GM23248 (cell line): ENCODE results near the gene DNAJB5. TPM values are rescaled to one million over a fixed set of nuclear protein-coding genes. Genes with fewer than 3 reads are reported as not detected.
A peak's percentile ranks its signal among the peaks of the same experiment; 100 is the strongest.

ENCODE experiments used
- DNase-seq: peaks from one replicate; pipeline ENCODE4 v3.0.0-alpha.2; 2015
- H2AFZ ChIP-seq: fragments of 200-600 bp; sonication (generic); 2 replicates; pipeline ENCODE4 v1.6.1; 2016; ENCODE audit warnings: antibody characterized with exemption
- H3F3A ChIP-seq: fragments of 200-600 bp; sonication (generic); 2 replicates; pipeline ENCODE4 v1.6.1; 2016; ENCODE audit warnings: mild to moderate bottlenecking, antibody characterized with exemption, mixed run types; ENCODE audit not compliant: insufficient read depth
- H3K27ac ChIP-seq: fragments of 200-600 bp; sonication (generic); 2 replicates; pipeline ENCODE4 v1.5.1; 2016; ENCODE audit warnings: mild to moderate bottlenecking
- H3K27me3 ChIP-seq: fragments of 200-600 bp; sonication (generic); replicated peaks from 2 replicates; pipeline ENCODE4 v1.6.1; 2016; ENCODE audit warnings: mild to moderate bottlenecking; ENCODE audit not compliant: insufficient read depth
- H3K36me3 ChIP-seq: fragments of 200-600 bp; sonication (generic); 2 replicates; pipeline ENCODE4 v1.6.1; 2016; ENCODE audit warnings: low read depth, mild to moderate bottlenecking
- H3K4me1 ChIP-seq: fragments of 200-600 bp; sonication (generic); 2 replicates; pipeline ENCODE4 v1.6.1; 2016; ENCODE audit warnings: mild to moderate bottlenecking; ENCODE audit not compliant: insufficient read depth
- H3K4me2 ChIP-seq: fragments of 200-600 bp; sonication (generic); one replicate; pipeline ENCODE4 v1.6.1; 2016; ENCODE audit warnings: mild to moderate bottlenecking; ENCODE audit not compliant: unreplicated experiment
- H3K4me3 ChIP-seq: fragments of 200-600 bp; sonication (generic); 2 replicates; pipeline ENCODE4 v1.5.1; 2016; ENCODE audit warnings: mild to moderate bottlenecking
- H3K79me2 ChIP-seq: fragments of 200-600 bp; sonication (generic); 2 replicates; pipeline ENCODE4 v1.6.1; 2016; ENCODE audit warnings: mild to moderate bottlenecking; ENCODE audit not compliant: insufficient read depth
- H3K9ac ChIP-seq: fragments of 200-600 bp; sonication (generic); 2 replicates; pipeline ENCODE4 v1.6.1; 2016; ENCODE audit warnings: mild to moderate bottlenecking
- H3K9me2 ChIP-seq: fragments of 200-600 bp; sonication (generic); 2 replicates; pipeline ENCODE4 v1.6.1; 2016; ENCODE audit warnings: mixed run types, mild to moderate bottlenecking, moderate library complexity; ENCODE audit not compliant: insufficient read depth
- H3K9me3 ChIP-seq: fragments of 200-600 bp; sonication (generic); one replicate; pipeline ENCODE4 v1.6.1; 2017; ENCODE audit warnings: low read depth
- H4K20me1 ChIP-seq: fragments of 200-600 bp; sonication (generic); 2 replicates; pipeline ENCODE4 v1.6.0; 2016; ENCODE audit not compliant: insufficient read depth
- EZH2 ChIP-seq: fragments of 200-600 bp; sonication (generic); IDR thresholded peaks from 2 replicates; pipeline ENCODE4 v1.6.1; 2018; ENCODE audit warnings: antibody characterized with exemption, mild to moderate bottlenecking; ENCODE audit not compliant: insufficient read depth, poor library complexity, severe bottlenecking
- EZH2phosphoT487 ChIP-seq: fragments of 200-600 bp; sonication (generic); IDR thresholded peaks from 2 replicates; pipeline ENCODE4 v1.6.1; 2018; ENCODE audit warnings: antibody characterized with exemption, moderate library complexity, mild to moderate bottlenecking, low read depth; ENCODE audit not compliant: insufficient read depth
- WGBS, 2 experiments: methylation state at CpG; one replicate each; pipeline ENCODE4 v1.1.6; 2015 to 2017; ENCODE audit warnings: low lambda C conversion rate in 2 of 2, low coverage in 1 of 2; ENCODE audit errors: missing lambda C conversion rate in 2 of 2; 5-methylcytosine and 5-hydroxymethylcytosine counted together
- in situ Hi-C: fragments of 300-500 bp; cut with MboI; formaldehyde crosslinking; loops from 2 replicates; pipeline ENCODE4 v1.15.0; 2020
- polyA plus RNA-seq: library from polyadenylated mRNA; unstranded; fragments of >200 nt; fragmentation: Nextera tagmentation; extraction: Ambion mirVana; gene quantifications from 2 replicates; pipeline ENCODE4 v1.2.1, GENCODE V29; 2016
- total RNA-seq: library from RNA; depleted of rRNA; stranded (reverse); fragments of >200 nt; shearing (Covaris generic); gene quantifications from 2 replicates; pipeline ENCODE4 v1.2.3, GENCODE V29; 2014

DNAJB5 gene
- total and polyA plus RNA-seq, 2 experiments from 2014 or later, result 10.9 to 24.2 TPM

- Histone ChIP-seq H3K9ac (no peak overlapping the region), H3K27ac (no peak overlapping the region), H2AFZ (no peak overlapping the region), H3K4me1 (peaks cover 9% of the 10 kb centered on the region; the same call in 1 of the 2 replicates), H3K4me3 (no peak overlapping the region), H3K79me2 (no peaks in the 10 kb centered on the region), H3F3A (peaks cover 6% of the 10 kb centered on the region; the same call in 1 of the 2 replicates), H4K20me1 (no peaks in the 10 kb centered on the region), H3K4me2 (no peak overlapping the region), H3K27me3 (peaks cover 69% of the 10 kb centered on the region), H3K9me3 (no peaks in the 10 kb centered on the region), H3K9me2 (no peaks in the 10 kb centered on the region), H3K36me3 (no peaks in the 10 kb centered on the region)
- in situ Hi-C loops, result no loop called here
- TF ChIP-seq EZH2phosphoT487 (no peak), EZH2 (no peak)
- WGBS, 2 experiments, result 28 to 32% methylated on average over 5 of the region's 5 CpGs
- peak; percentile 75 for DNase-seq
These were observed 27.7 kb upstream of the DNAJB5 start for GRCh38 chr9:34961574-34962490.

- no peak overlapping the region for H2AFZ ChIP-seq
- H3K36me3 ChIP-seq, result no peaks in the 10 kb centered on the region
- 95 to 97% methylated on average over 3 of the region's 3 CpGs for WGBS, 2 experiments
- DNase-seq, result no peak
- H3K27me3 ChIP-seq, result peaks cover 69% of the 10 kb centered on the region
- peaks cover 6% of the 10 kb centered on the region; the same call in 1 of the 2 replicates for H3F3A ChIP-seq
- peaks cover 9% of the 10 kb centered on the region; the same call in 1 of the 2 replicates for H3K4me1 ChIP-seq
- in situ Hi-C loops, result no loop called here
- no peaks in the 10 kb centered on the region for H4K20me1 ChIP-seq
- TF ChIP-seq EZH2 (no peak), EZH2phosphoT487 (no peak)
- H3K9ac ChIP-seq, result no peak overlapping the region
- no peaks in the 10 kb centered on the region for H3K79me2 ChIP-seq
- no peak overlapping the region for H3K4me2 ChIP-seq
- H3K4me3 ChIP-seq, result no peak overlapping the region
- no peaks in the 10 kb centered on the region for H3K9me3 ChIP-seq
- H3K27ac ChIP-seq, result no peak overlapping the region
- H3K9me2 ChIP-seq, result no peaks in the 10 kb centered on the region
These were observed 27.0 kb upstream of the DNAJB5 start for GRCh38 chr9:34962546-34962945.

- no peaks in the 10 kb centered on the region for H3K79me2 ChIP-seq
- no peaks in the 10 kb centered on the region for H3K9me2 ChIP-seq
- no peaks in the 10 kb centered on the region for H4K20me1 ChIP-seq
- H3K27me3 ChIP-seq, result peaks cover 72% of the 10 kb centered on the region
- no peak for TF ChIP-seq EZH2
- TF ChIP-seq EZH2phosphoT487, result no peak
- H3K9me3 ChIP-seq, result no peaks in the 10 kb centered on the region
- H2AFZ ChIP-seq, result no peak overlapping the region
- no peak overlapping the region for H3K4me2 ChIP-seq
- 26 to 35% methylated on average over 2 of the region's 2 CpGs for WGBS, 2 experiments
- peaks cover 9% of the 10 kb centered on the region; the same call in 1 of the 2 replicates for H3K4me1 ChIP-seq
- peaks cover 6% of the 10 kb centered on the region; the same call in 1 of the 2 replicates for H3F3A ChIP-seq
- no peak for DNase-seq
- H3K36me3 ChIP-seq, result no peaks in the 10 kb centered on the region
- in situ Hi-C loops, result no loop called here
- no peak overlapping the region for H3K4me3 ChIP-seq
- no peak overlapping the region for H3K27ac ChIP-seq
- H3K9ac ChIP-seq, result no peak overlapping the region
These were observed 26.0 kb upstream of the DNAJB5 start for GRCh38 chr9:34963552-34963951.

- no peak for DNase-seq
- Histone ChIP-seq H3K9ac (no peak overlapping the region), H4K20me1 (no peaks in the 10 kb centered on the region), H3K27me3 (peaks cover 63% of the 10 kb centered on the region), H3K4me1 (peaks cover 9% of the 10 kb centered on the region; the same call in 1 of the 2 replicates), H3K9me2 (no peaks in the 10 kb centered on the region), H3K9me3 (no peaks in the 10 kb centered on the region), H3K36me3 (no peaks in the 10 kb centered on the region), H3K27ac (no peak overlapping the region), H3K4me2 (no peak overlapping the region), H3F3A (peaks cover 6% of the 10 kb centered on the region; the same call in 1 of the 2 replicates), H2AFZ (no peak overlapping the region), H3K79me2 (no peaks in the 10 kb centered on the region), H3K4me3 (no peak overlapping the region)
- in situ Hi-C loops, result no loop called here
- TF ChIP-seq EZH2 (no peak), EZH2phosphoT487 (no peak)
- 68 to 78% methylated on average over 3 of the region's 3 CpGs for WGBS, 2 experiments
These were observed 25.1 kb upstream of the DNAJB5 start for GRCh38 chr9:34964458-34964857.
